HCT116 (cell line): ENCODE results near the gene PARVA. TPM values are rescaled to one million over a fixed set of nuclear protein-coding genes. Genes with fewer than 3 reads are reported as not detected.

Source experiments
- ATAC-seq: fragments of 200-7000 bp; cut with Tn5 transposase; 2 replicates; pipeline ENCODE4 v1.9.1; 2020; ENCODE audit warnings: mild to moderate bottlenecking, moderate library complexity
- BruUV-seq: library from RNA; stranded (reverse); fragments of 400-500 nt; replicated peaks from 2 replicates; lab custom pipeline; 2021; lab: Mats Ljungman, UMichigan
- CTCF ChIA-PET: fragments of 300-600 bp; sonication (Branson Sonifier 250); formaldehyde crosslinking; loops from one replicate; lab custom pipeline; 2021; ENCODE audit warnings: antibody characterized with exemption; lab: Charles Lee
- POLR2A ChIA-PET: fragments of 300-600, 350-600 bp; sonication (Branson Sonifier 250); formaldehyde crosslinking; loops from one replicate; lab custom pipeline; 2021; ENCODE audit warnings: antibody characterized with exemption; lab: Charles Lee
- RAD21 ChIA-PET, 2 experiments: fragments of 300-600 bp; sonication (Branson Sonifier 250); formaldehyde crosslinking; loops; one replicate each; lab custom pipeline; 2023; ENCODE audit warnings: low total read pairs in 2 of 2; ENCODE audit not compliant: uncharacterized antibody in 2 of 2, unreplicated experiment in 2 of 2, low non-redundant PET in 1 of 2; lab: Charles Lee
- DNase-seq: peaks from one replicate; pipeline ENCODE4 v3.0.0-alpha.2; 2010; ENCODE audit warnings: low read depth, low spot score
- H2AFZ ChIP-seq: fragments of 200-600 bp; shearing (Covaris generic), sonication (generic); 2 replicates; pipeline ENCODE4 v1.6.1; 2017; ENCODE audit warnings: low read depth, mixed run types, mixed read lengths, antibody characterized with exemption, low read length; ENCODE audit not compliant: poor library complexity, severe bottlenecking
- H3K27ac ChIP-seq: 2 replicates; pipeline ENCODE4 v1.5.1; 2012; ENCODE audit warnings: low read depth, low read length
- H3K27me3 ChIP-seq: fragments of 200-600 bp; sonication (generic); 2 replicates; pipeline ENCODE4 v1.6.1; 2016; ENCODE audit warnings: mixed run types, low read length, mixed read lengths; ENCODE audit not compliant: insufficient read depth
- H3K36me3 ChIP-seq, 2 experiments: fragments of 200-500 bp in 1 of 2; fragments of 200-600 bp in 1 of 2; sonication (Bioruptor generic) in 1 of 2; sonication (generic) in 1 of 2; 2 replicates each; pipeline versions ENCODE4 v1.5.1 to v1.6.1; 2014 to 2016; ENCODE audit warnings: low read length in 2 of 2, inconsistent platforms in 1 of 2, mixed read lengths in 1 of 2, mixed run types in 1 of 2; ENCODE audit not compliant: insufficient read depth in 2 of 2, control insufficient read depth in 1 of 2
- H3K4me1 ChIP-seq, 2 experiments: fragments of 200-600 bp in 1 of 2; sonication (generic) in 1 of 2; 2 replicates each; pipeline versions ENCODE4 v1.5.1 to v1.6.1; 2012 to 2017; ENCODE audit warnings: low read length in 2 of 2, inconsistent platforms in 1 of 2, mild to moderate bottlenecking in 1 of 2, mixed read lengths in 1 of 2, mixed run types in 1 of 2, moderate library complexity in 1 of 2; ENCODE audit not compliant: insufficient read depth in 2 of 2, control insufficient read depth in 1 of 2
- H3K4me2 ChIP-seq: fragments of 200-600 bp; sonication (generic); 2 replicates; pipeline ENCODE4 v1.6.1; 2017; ENCODE audit warnings: mixed run types, low read length, mixed read lengths
- H3K4me3 ChIP-seq, 2 experiments: fragments of 200-600 bp in 1 of 2; sonication (generic) in 1 of 2; replicated peaks in 1 of 2; 2 replicates each; pipeline ENCODE4 v1.5.1; 2011 to 2016; ENCODE audit warnings: low read length in 2 of 2, control low read depth in 1 of 2, low read depth in 1 of 2, mild to moderate bottlenecking in 1 of 2, mixed read lengths in 1 of 2, mixed run types in 1 of 2
- H3K79me2 ChIP-seq: fragments of 200-600 bp; sonication (generic); 2 replicates; pipeline ENCODE4 v1.6.1; 2017; ENCODE audit warnings: mild to moderate bottlenecking, mixed run types, low read length, moderate library complexity, mixed read lengths; ENCODE audit not compliant: insufficient read depth
- H3K9ac ChIP-seq: fragments of 200-600 bp; sonication (generic); 2 replicates; pipeline ENCODE4 v1.6.1; 2016; ENCODE audit warnings: low read length, mixed read lengths
- H3K9me2 ChIP-seq: fragments of 200-600 bp; sonication (generic), shearing (Covaris generic); 2 replicates; pipeline ENCODE4 v1.6.1; 2017; ENCODE audit warnings: mixed run types, mild to moderate bottlenecking, moderate library complexity; ENCODE audit not compliant: insufficient read depth
- H3K9me3 ChIP-seq, 2 experiments: fragments of 200-500 bp in 1 of 2; fragments of 200-600 bp in 1 of 2; sonication (Bioruptor generic) in 1 of 2; sonication (generic) in 1 of 2; 2 replicates each; pipeline ENCODE4 v1.6.1; 2014 to 2017; ENCODE audit warnings: low read length in 2 of 2, mixed read lengths in 2 of 2, inconsistent platforms in 1 of 2, low read depth in 1 of 2, mild to moderate bottlenecking in 1 of 2, mixed run types in 1 of 2, moderate library complexity in 1 of 2; ENCODE audit not compliant: control insufficient read depth in 1 of 2, insufficient read depth in 1 of 2
- H4K20me1 ChIP-seq: fragments of 200-600 bp; sonication (generic), shearing (Covaris generic); 2 replicates; pipeline ENCODE4 v1.6.1; 2017; ENCODE audit warnings: mixed run types, mild to moderate bottlenecking, moderate library complexity; ENCODE audit not compliant: insufficient read depth
- ATF3 ChIP-seq: IDR thresholded peaks from 2 replicates; pipeline ENCODE4 v1.6.1; 2012
- CEBPB ChIP-seq: IDR thresholded peaks from 2 replicates; pipeline ENCODE4 v1.6.1; 2012; ENCODE audit warnings: low read depth
- EGR1 ChIP-seq: IDR thresholded peaks from 2 replicates; pipeline ENCODE4 v1.6.1; 2012; ENCODE audit warnings: low read depth
- EZH2 ChIP-seq: fragments of 200-600 bp; sonication (generic); IDR thresholded peaks from 2 replicates; pipeline ENCODE4 v1.6.1; 2017; ENCODE audit warnings: antibody characterized with exemption, mixed run types
- FOSL1 ChIP-seq: IDR thresholded peaks from 2 replicates; pipeline ENCODE4 v1.6.1; 2012; ENCODE audit warnings: low read depth
- JUND ChIP-seq: IDR thresholded peaks from 2 replicates; pipeline ENCODE4 v1.6.1; 2012
- POLR2A ChIP-seq: IDR thresholded peaks from 2 replicates; pipeline ENCODE4 v1.7.0; 2011; ENCODE audit warnings: borderline replicate concordance; ENCODE audit not compliant: insufficient read depth, insufficient read length; ENCODE audit errors: extremely low read depth
- POLR2AphosphoS5 ChIP-seq: IDR thresholded peaks from 2 replicates; pipeline ENCODE4 v1.6.1; 2011; ENCODE audit warnings: mild to moderate bottlenecking, low read depth, low read length, moderate library complexity
- SIN3A ChIP-seq: IDR thresholded peaks from 2 replicates; pipeline ENCODE4 v1.6.1; 2012; ENCODE audit warnings: low read depth
- TCF7L2 ChIP-seq: IDR thresholded peaks from 2 replicates; pipeline ENCODE4 v1.7.0; 2011; ENCODE audit warnings: borderline replicate concordance, inconsistent platforms; ENCODE audit not compliant: insufficient read depth, insufficient read length; ENCODE audit errors: extremely low read depth
- ZFX ChIP-seq: fragments of 450-650 bp; IDR thresholded peaks from 2 replicates; pipeline ENCODE4 v1.6.1; 2017
- ZNF274 ChIP-seq: fragments of 200-500 bp; sonication (Bioruptor generic); IDR thresholded peaks from 2 replicates; pipeline ENCODE4 v1.6.1; 2014; ENCODE audit warnings: mild to moderate bottlenecking, low read depth, low read length, inconsistent platforms
- intact Hi-C: fragments of 100-400 bp; cut with micrococcal nuclease; formaldehyde crosslinking; loops from 2 replicates; pipeline ENCODE4 v1.10.0; 2022
- total RNA-seq: library from RNA; stranded (reverse); gene quantifications from one replicate; pipeline ENCODE4 v1.2.1, GENCODE V29; 2021; ENCODE audit not compliant: unreplicated experiment

PARVA gene
- total RNA-seq, 1 experiment from 2014 or later: 18.4 TPM

- no peak overlapping the region for H3K4me3 ChIP-seq
- peak overlapping the region; percentile 16; the same call in 1 of the 2 replicates for H3K4me2 ChIP-seq
- ChIA-PET RAD21 (no interaction called here), POLR2A (interaction anchor here (0.6 kb wide), 1 partner anchor 385 kb away, joined by 3 read pairs; no protein-coding TSS in a partner anchor), CTCF (no interaction called here)
- H3K36me3 ChIP-seq: no peaks in the 10 kb centered on the region
- H3K79me2 ChIP-seq: no peaks in the 10 kb centered on the region
- no peak for DNase-seq
- no peak for ATAC-seq
- TF ChIP-seq FOSL1 (no peak), POLR2A (no peak), ZFX (no peak), EZH2 (no peak), ATF3 (no peak), POLR2AphosphoS5 (no peak), ZNF274 (no peak), TCF7L2 (no peak), EGR1 (no peak), JUND (no peak), SIN3A (no peak)
- no peak overlapping the region for H2AFZ ChIP-seq
- BruUV-seq: no TSS peak
- no peaks in the 10 kb centered on the region for H3K9me3 ChIP-seq
- H3K27ac ChIP-seq: no peak overlapping the region
- H3K4me1 ChIP-seq: peaks cover 8 to 13% of the 10 kb centered on the region in 2 experiments; a peak in 3 of 4 replicates
- intact Hi-C loops: no loop called here
- no peaks in the 10 kb centered on the region for H3K9me2 ChIP-seq
- H3K27me3 ChIP-seq: no peaks in the 10 kb centered on the region
- H4K20me1 ChIP-seq: no peaks in the 10 kb centered on the region
- no peak overlapping the region for H3K9ac ChIP-seq
These were observed 53.0 kb downstream of the PARVA start for GRCh38 chr11:12430351-12430750.

GRCh38 chr11:12430954-12431595 is 53.7 kb downstream of the PARVA start:
- Histone ChIP-seq H3K27ac (no peak overlapping the region), H3K9me3 (no peaks in the 10 kb centered on the region), H3K9me2 (no peaks in the 10 kb centered on the region), H3K9ac (no peak overlapping the region), H3K36me3 (no peaks in the 10 kb centered on the region), H3K4me3 (no peak overlapping the region), H3K4me1 (peaks cover 8 to 13% of the 10 kb centered on the region in 2 experiments; a peak in 3 of 4 replicates), H3K4me2 (peak overlapping the region; percentile 16; the same call in 1 of the 2 replicates), H2AFZ (no peak overlapping the region), H4K20me1 (no peaks in the 10 kb centered on the region), H3K27me3 (no peaks in the 10 kb centered on the region), H3K79me2 (no peaks in the 10 kb centered on the region)
- ChIA-PET POLR2A (interaction anchor here (0.6 kb wide), 1 partner anchor 385 kb away, joined by 3 read pairs; no protein-coding TSS in a partner anchor), CTCF (no interaction called here), RAD21 (no interaction called here)
- DNase-seq (no peak), ATAC-seq (peak; percentile 42; the same call in 1 of the 2 replicates)
- TF ChIP-seq CEBPB (peak; percentile 42; the same call in 1 of the 2 replicates), TCF7L2 (no peak)
- BruUV-seq: no TSS peak
- intact Hi-C loops: no loop called here
